ENCODE measurements around the gene STEAP1B. TPM values are rescaled to one million over a fixed set of nuclear protein-coding genes. Genes with fewer than 3 reads are reported as not detected.

Gene STEAP1B
- polyA plus RNA-seq, 3 donors = 0.16 TPM; not detected in 2

DNA sequence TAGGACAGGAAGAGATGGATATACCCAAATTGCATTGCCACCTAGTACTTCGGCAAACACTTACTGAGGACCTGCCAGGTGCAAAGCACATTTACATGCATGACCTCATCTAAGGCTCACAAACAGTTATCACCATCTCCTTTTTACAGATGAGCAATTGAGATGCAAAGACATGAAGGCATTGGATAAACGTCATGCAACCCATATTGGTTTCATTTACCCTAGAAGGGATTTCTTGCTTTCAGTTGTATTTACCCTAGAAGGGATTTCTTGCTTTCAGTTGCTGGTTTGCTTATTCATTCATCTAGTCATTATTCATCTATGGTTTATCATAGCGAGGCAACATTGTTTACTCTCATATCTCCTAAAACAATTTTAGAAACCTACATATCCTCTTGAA is 52.2 kb downstream of the STEAP1B start:
- Histone ChIP-seq H2AFZ (ENCODE audit: insufficient read depth, low read depth, low read length, poor library complexity, severe bottlenecking) (no peak overlapping the region), H3K9me3 (replicated peaks in 1 of 2; ENCODE audit: control insufficient read depth in 1 of 2, insufficient read depth in 1 of 2, low read length in 2 of 2) (peaks cover 4 to 5% of the 10 kb centered on the region in 2 donors), H3K4me2 (replicated peaks; ENCODE audit: extremely low read depth, low read length, poor library complexity, severe bottlenecking) (no peak overlapping the region), H3K27me3 (ENCODE audit: control insufficient read depth in 2 of 2, insufficient read depth in 2 of 2, low read length in 2 of 2) (peaks cover 12 to 25% of the 10 kb centered on the region in 2 donors), H3K79me2 (ENCODE audit: insufficient read depth, low read length) (no peaks in the 10 kb centered on the region), H3K36me3 (replicated peaks in 1 of 2; ENCODE audit: control insufficient read depth in 1 of 2, insufficient read depth in 2 of 2, low read length in 2 of 2) (no peaks in the 10 kb centered on the region), H3K4me3 (replicated peaks in 1 of 3; ENCODE audit: low read depth in 2 of 3, low read length in 3 of 3) (no peak overlapping the region), H3K9ac (ENCODE audit: insufficient read depth, low read length, poor library complexity, severe bottlenecking) (no peak overlapping the region), H4K20me1 (ENCODE audit: insufficient read depth, low read length) (no peaks in the 10 kb centered on the region), H3K27ac (ENCODE audit: low read depth in 1 of 2, low read length in 2 of 2) (no peak overlapping the region), H3K4me1 (ENCODE audit: control insufficient read depth in 1 of 2, insufficient read depth in 2 of 2, low read length in 2 of 2) (peaks cover 0 to 2% of the 10 kb centered on the region in 2 donors)
- DNase-seq = no peak
- peaks cover 19 to 43% (median 29%) of the 10 kb centered on the region in 3 donors for H3K27me3 Mint-ChIP-seq (ENCODE audit: low read depth in 3 of 3)
- WGBS (ENCODE audit: insufficient coverage) = 100% methylated on average over 1 of the region's 3 CpGs
- no peak overlapping the region for H3K4me3 Mint-ChIP-seq
- no peak overlapping the region for H3K27ac Mint-ChIP-seq
- intact Hi-C loops (cut with micrococcal nuclease) = no loop called here
- peaks cover 24% of the 10 kb centered on the region for H3K4me1 Mint-ChIP-seq
- H3K36me3 Mint-ChIP-seq = no peaks in the 10 kb centered on the region
- peaks cover 0 to 4% (median 0%) of the 10 kb centered on the region in 7 donors for H3K9me3 Mint-ChIP-seq
- TF ChIP-seq, protein P1, sequence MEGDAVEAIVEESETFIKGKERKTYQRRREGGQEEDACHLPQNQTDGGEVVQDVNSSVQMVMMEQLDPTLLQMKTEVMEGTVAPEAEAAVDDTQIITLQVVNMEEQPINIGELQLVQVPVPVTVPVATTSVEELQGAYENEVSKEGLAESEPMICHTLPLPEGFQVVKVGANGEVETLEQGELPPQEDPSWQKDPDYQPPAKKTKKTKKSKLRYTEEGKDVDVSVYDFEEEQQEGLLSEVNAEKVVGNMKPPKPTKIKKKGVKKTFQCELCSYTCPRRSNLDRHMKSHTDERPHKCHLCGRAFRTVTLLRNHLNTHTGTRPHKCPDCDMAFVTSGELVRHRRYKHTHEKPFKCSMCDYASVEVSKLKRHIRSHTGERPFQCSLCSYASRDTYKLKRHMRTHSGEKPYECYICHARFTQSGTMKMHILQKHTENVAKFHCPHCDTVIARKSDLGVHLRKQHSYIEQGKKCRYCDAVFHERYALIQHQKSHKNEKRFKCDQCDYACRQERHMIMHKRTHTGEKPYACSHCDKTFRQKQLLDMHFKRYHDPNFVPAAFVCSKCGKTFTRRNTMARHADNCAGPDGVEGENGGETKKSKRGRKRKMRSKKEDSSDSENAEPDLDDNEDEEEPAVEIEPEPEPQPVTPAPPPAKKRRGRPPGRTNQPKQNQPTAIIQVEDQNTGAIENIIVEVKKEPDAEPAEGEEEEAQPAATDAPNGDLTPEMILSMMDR (IDR thresholded peaks at IDR 0.05) = no peak

DNA sequence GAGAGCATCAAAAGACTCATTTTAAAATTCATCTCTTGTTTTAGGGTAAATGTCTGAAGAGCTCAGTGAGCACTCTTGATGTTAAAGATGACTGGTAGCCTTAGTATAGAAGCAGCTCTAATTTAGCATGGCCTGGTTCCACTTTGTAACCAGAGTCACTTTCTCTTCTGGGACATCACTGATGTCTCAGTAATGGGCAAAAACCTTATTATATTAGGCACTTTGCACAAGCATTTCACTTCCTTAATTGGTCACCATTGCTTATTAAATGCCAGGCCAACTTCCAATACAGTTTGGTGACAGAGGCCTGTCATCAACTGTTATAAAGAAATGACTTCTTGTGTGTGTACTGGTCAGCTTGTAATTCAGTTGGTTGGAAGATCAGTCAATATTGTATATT is 53.0 kb downstream of the STEAP1B start:
- Histone ChIP-seq H3K4me3 (replicated peaks in 1 of 3; ENCODE audit: low read depth in 2 of 3, low read length in 3 of 3) (no peak overlapping the region), H3K4me1 (ENCODE audit: control insufficient read depth in 1 of 2, insufficient read depth in 2 of 2, low read length in 2 of 2) (peaks cover 0 to 2% of the 10 kb centered on the region in 2 donors), H3K9me3 (replicated peaks in 1 of 2; ENCODE audit: control insufficient read depth in 1 of 2, insufficient read depth in 1 of 2, low read length in 2 of 2) (peaks cover 0 to 5% of the 10 kb centered on the region in 2 donors), H3K9ac (ENCODE audit: insufficient read depth, low read length, poor library complexity, severe bottlenecking) (no peak overlapping the region), H3K79me2 (ENCODE audit: insufficient read depth, low read length) (no peaks in the 10 kb centered on the region), H4K20me1 (ENCODE audit: insufficient read depth, low read length) (no peaks in the 10 kb centered on the region), H3K27me3 (ENCODE audit: control insufficient read depth in 2 of 2, insufficient read depth in 2 of 2, low read length in 2 of 2) (peaks cover 5 to 17% of the 10 kb centered on the region in 2 donors), H3K4me2 (replicated peaks; ENCODE audit: extremely low read depth, low read length, poor library complexity, severe bottlenecking) (no peak overlapping the region), H2AFZ (ENCODE audit: insufficient read depth, low read depth, low read length, poor library complexity, severe bottlenecking) (no peak overlapping the region), H3K36me3 (replicated peaks in 1 of 2; ENCODE audit: control insufficient read depth in 1 of 2, insufficient read depth in 2 of 2, low read length in 2 of 2) (no peaks in the 10 kb centered on the region), H3K27ac (ENCODE audit: low read depth in 1 of 2, low read length in 2 of 2) (no peak overlapping the region)
- no peak overlapping the region for H3K4me3 Mint-ChIP-seq
- TF ChIP-seq, protein P1 (IDR thresholded peaks at IDR 0.05) = no peak
- H3K9me3 Mint-ChIP-seq = peaks cover 0 to 3% (median 0%) of the 10 kb centered on the region in 7 donors
- intact Hi-C loops (cut with micrococcal nuclease) = no loop called here
- DNase-seq = no peak
- H3K27me3 Mint-ChIP-seq (ENCODE audit: low read depth in 3 of 3) = peaks cover 11 to 36% (median 21%) of the 10 kb centered on the region in 3 donors
- H3K27ac Mint-ChIP-seq = no peak overlapping the region
- no peaks in the 10 kb centered on the region for H3K36me3 Mint-ChIP-seq
- peaks cover 18% of the 10 kb centered on the region for H3K4me1 Mint-ChIP-seq
